Transverse colon (tissue), 4 donors: Measurements from ENCODE around the gene AFAP1L2. TPM values are rescaled to one million over a fixed set of nuclear protein-coding genes. Genes with fewer than 3 reads are reported as not detected.

ENCODE experiments used
- DNase-seq: peaks from one replicate; pipeline ENCODE4 v3.0.0-alpha.2; 2019
- H3K27ac ChIP-seq, 4 donors: fragments of 200-600 bp; sonication (generic); 2 replicates each; pipeline ENCODE4 v1.5.1; 2016 to 2018; ENCODE audit warnings: inconsistent platforms in 4 of 4
- H3K27me3 ChIP-seq: fragments of 200-600 bp; sonication (generic); 2 replicates; pipeline ENCODE4 v1.5.1; 2017; ENCODE audit warnings: inconsistent platforms
- H3K36me3 ChIP-seq, 4 donors: fragments of 200-600 bp; sonication (generic); 2 replicates each; pipeline ENCODE4 v1.5.1; 2017 to 2019; ENCODE audit warnings: inconsistent platforms in 4 of 4
- H3K4me1 ChIP-seq, 4 donors: fragments of 200-600 bp; sonication (generic); 2 replicates each; pipeline ENCODE4 v1.5.1; 2017 to 2020; ENCODE audit warnings: inconsistent platforms in 4 of 4
- H3K4me3 ChIP-seq, 4 donors: fragments of 200-600 bp; sonication (generic); 1 replicate in 1 of 4; 2 replicates in 3 of 4; pipeline versions ENCODE4 v1.5.1 to v1.6.1; 2017 to 2019; ENCODE audit warnings: inconsistent platforms in 4 of 4
- H3K9me3 ChIP-seq, 2 donors: fragments of 200-600 bp; sonication (generic); 2 replicates each; pipeline ENCODE4 v1.5.1; 2017 to 2019; ENCODE audit warnings: inconsistent platforms in 2 of 2
- CTCF ChIP-seq, 5 experiments: fragments of 200-600 bp in 3 of 5; fragments of 450-650 bp in 2 of 5; sonication (generic) in 3 of 5; IDR thresholded peaks; 1 replicate in 2 of 5; 2 replicates in 3 of 5; pipeline ENCODE4 v1.5.1; 2016 to 2017; ENCODE audit warnings: antibody characterized with exemption in 5 of 5, inconsistent platforms in 3 of 5, mild to moderate bottlenecking in 2 of 5, moderate library complexity in 1 of 5
- EP300 ChIP-seq: sonication (generic); formaldehyde crosslinking; IDR thresholded peaks from one replicate; pipeline ENCODE4 v1.6.1; 2017; ENCODE audit warnings: antibody characterized with exemption, low read depth
- POLR2A ChIP-seq: fragments of 450-650 bp; IDR thresholded peaks from one replicate; pipeline ENCODE4 v1.6.1; 2016; ENCODE audit warnings: antibody characterized with exemption, mild to moderate bottlenecking, moderate library complexity
- POLR2AphosphoS5 ChIP-seq, 3 donors: sonication (generic); formaldehyde crosslinking; IDR thresholded peaks; one replicate each; pipeline ENCODE4 v1.6.1; 2016; ENCODE audit warnings: antibody characterized with exemption in 3 of 3
- WGBS, 2 donors: methylation state at CpG; one replicate each; pipeline ENCODE4 v1.1.5; 2018; ENCODE audit warnings: low coverage in 1 of 2; 5-methylcytosine and 5-hydroxymethylcytosine counted together
- in situ Hi-C, 4 donors: fragments of 200-750 bp; cut with MboI; loops; one replicate each; pipeline versions ENCODE4 v1.15.0 to v1.15.1; 2017; ENCODE audit warnings: low sequenced_read_pairs in 3 of 4, low pct_ligation_motif_present in 1 of 4, low pct_unique_long_range_greater_than_20kb in 1 of 4
- intact Hi-C: fragments of 100-400 bp; cut with DNase I; formaldehyde crosslinking; loops from one replicate; pipeline ENCODE4 v1.15.1; 2023; ENCODE audit warnings: low total_unique reads
- total RNA-seq, 4 donors: library from RNA; depleted of rRNA; stranded (reverse); fragments of >200 nt; gene quantifications; one replicate each; pipeline ENCODE4 v1.1.0, GENCODE V29; 2016

Gene AFAP1L2
- total RNA-seq, 4 donors from 2014 or later, result 12.2 to 42.6 (median 13.2) TPM

GRCh38 chr10:114372179-114372578 lies 32.1 kb downstream of the AFAP1L2 start:
- no peaks in the 10 kb centered on the region for H3K9me3 ChIP-seq
- no peak overlapping the region for H3K4me3 ChIP-seq
- no peaks in the 10 kb centered on the region for H3K27me3 ChIP-seq
- TF ChIP-seq CTCF (IDR thresholded peaks at IDR 0.05), result no peak
- no peak for TF ChIP-seq POLR2AphosphoS5 (IDR thresholded peaks at IDR 0.05)
- no peak for TF ChIP-seq POLR2A
- no peak for TF ChIP-seq EP300
- WGBS, 2 donors, result 36 to 44% methylated on average over 2 to 3 of the region's 3 CpGs
- intact Hi-C loops, result no loop called here
- H3K27ac ChIP-seq, result peak overlapping the region in 1 of 4 donors; percentile 5
- H3K4me1 ChIP-seq, result peaks cover 0 to 34% (median 15%) of the 10 kb centered on the region in 4 donors
- in situ Hi-C loops, result no loop called here
- peak; percentile 64 for DNase-seq
- H3K36me3 ChIP-seq, result no peaks in the 10 kb centered on the region

DNA sequence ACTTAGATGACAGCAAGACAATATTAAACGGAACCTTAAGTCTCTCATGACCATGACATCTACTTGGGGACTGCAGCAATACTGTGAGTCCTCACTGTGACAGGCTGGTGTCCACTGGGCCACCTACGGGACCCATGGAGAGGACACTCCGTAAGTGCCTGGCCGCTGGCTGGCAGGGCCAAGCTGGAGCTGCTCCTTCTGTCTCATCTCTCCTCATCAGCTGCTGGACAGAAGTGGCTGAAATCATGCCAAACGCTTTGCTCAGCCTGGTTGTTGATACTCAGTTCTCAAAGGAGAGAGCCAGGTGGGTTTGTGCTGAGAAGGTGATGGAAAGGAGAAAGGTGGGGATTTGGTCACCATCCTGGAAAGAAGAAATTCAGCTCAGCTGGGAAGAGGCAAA lies 33.3 kb downstream of the AFAP1L2 start:
- DNase-seq, result no peak
- in situ Hi-C loops (no loop called here), intact Hi-C loops (no loop called here)
- peaks cover 0 to 40% (median 15%) of the 10 kb centered on the region in 4 donors for H3K4me1 ChIP-seq
- H3K27ac ChIP-seq, result no peak overlapping the region
- TF ChIP-seq POLR2A (no peak), POLR2AphosphoS5 (IDR thresholded peaks at IDR 0.05) (no peak), CTCF (IDR thresholded peaks at IDR 0.05) (no peak), EP300 (no peak)
- no peaks in the 10 kb centered on the region for H3K9me3 ChIP-seq
- no peaks in the 10 kb centered on the region for H3K36me3 ChIP-seq
- WGBS, 2 donors, result 94% methylated on average over 5 of the region's 5 CpGs; no CpG with 5 or more reads in 1 of the 2 donors
- no peaks in the 10 kb centered on the region for H3K27me3 ChIP-seq
- H3K4me3 ChIP-seq, result no peak overlapping the region

DNA sequence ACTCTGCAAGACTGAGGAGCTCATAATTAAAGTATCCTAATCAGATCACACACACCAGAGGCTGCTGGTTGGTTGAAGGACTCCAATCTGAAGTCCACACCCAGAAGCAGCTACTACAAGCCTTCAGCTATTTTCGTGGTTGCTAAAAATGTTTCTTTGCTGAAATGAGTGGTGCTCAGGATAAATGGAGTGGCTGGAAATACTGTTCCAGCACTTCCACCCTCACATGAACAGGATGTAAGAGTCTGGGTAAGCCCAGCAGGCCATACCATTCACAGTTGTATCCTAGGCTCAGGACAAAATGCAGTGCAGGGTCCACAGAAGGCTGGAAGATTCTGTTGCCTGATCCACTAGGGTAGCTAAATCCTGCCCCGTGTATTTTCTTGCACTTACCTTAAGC lies 34.1 kb downstream of the AFAP1L2 start:
- TF ChIP-seq CTCF (IDR thresholded peaks at IDR 0.05) (no peak), POLR2A (no peak), POLR2AphosphoS5 (IDR thresholded peaks at IDR 0.05) (no peak), EP300 (no peak)
- Histone ChIP-seq H3K36me3 (no peaks in the 10 kb centered on the region), H3K27me3 (no peaks in the 10 kb centered on the region), H3K4me1 (peaks cover 0 to 40% (median 14%) of the 10 kb centered on the region in 4 donors), H3K9me3 (no peaks in the 10 kb centered on the region), H3K27ac (no peak overlapping the region), H3K4me3 (no peak overlapping the region)
- 50 to 87% methylated on average over 1 to 2 of the region's 2 CpGs for WGBS, 2 donors
- in situ Hi-C loops, result no loop called here
- intact Hi-C loops, result no loop called here
- DNase-seq, result no peak

GRCh38 chr10:114368057-114368391 lies 36.3 kb downstream of the AFAP1L2 start:
- TF ChIP-seq EP300, result no peak
- no peak for TF ChIP-seq POLR2AphosphoS5 (IDR thresholded peaks at IDR 0.05)
- TF ChIP-seq POLR2A, result no peak
- no peak for TF ChIP-seq CTCF (IDR thresholded peaks at IDR 0.05)
- intact Hi-C loops (no loop called here), in situ Hi-C loops (no loop called here)
- H3K4me1 ChIP-seq, result peaks cover 0 to 26% (median 8%) of the 10 kb centered on the region in 4 donors
- no peak overlapping the region for H3K4me3 ChIP-seq
- no peaks in the 10 kb centered on the region for H3K9me3 ChIP-seq
- H3K36me3 ChIP-seq, result no peaks in the 10 kb centered on the region
- H3K27ac ChIP-seq, result peak overlapping the region in 3 of 4 donors; percentile 27 to 59 (median 44)
- H3K27me3 ChIP-seq, result no peaks in the 10 kb centered on the region
- DNase-seq, result no peak
- WGBS, 2 donors, result 78 to 79% methylated on average over 4 of the region's 4 CpGs
